Coronary artery (tissue), 2 donors: ENCODE results near the gene TEX12.
"Not testable (repeated sequence)": the region's sequence is repeated elsewhere in the genome, so short reads cannot be mapped to it uniquely, and the experiment has no call there.

ENCODE experiments used
- DNase-seq: peaks from one replicate; pipeline ENCODE4 v3.0.0-alpha.2; 2017; ENCODE audit warnings: low spot score
- H3K27ac ChIP-seq, 2 donors: fragments of 200-600 bp; sonication (generic); one replicate each; pipeline ENCODE4 v1.5.1; 2016 to 2019
- H3K4me3 ChIP-seq: fragments of 200-600 bp; sonication (generic); 2 replicates; pipeline ENCODE4 v1.5.1; 2016; ENCODE audit warnings: mild to moderate bottlenecking, moderate library complexity
- CTCF ChIP-seq: fragments of 200-600 bp; sonication (generic); IDR thresholded peaks from one replicate; pipeline ENCODE4 v1.5.1; 2019; ENCODE audit warnings: antibody characterized with exemption

TEX12 gene

DNA sequence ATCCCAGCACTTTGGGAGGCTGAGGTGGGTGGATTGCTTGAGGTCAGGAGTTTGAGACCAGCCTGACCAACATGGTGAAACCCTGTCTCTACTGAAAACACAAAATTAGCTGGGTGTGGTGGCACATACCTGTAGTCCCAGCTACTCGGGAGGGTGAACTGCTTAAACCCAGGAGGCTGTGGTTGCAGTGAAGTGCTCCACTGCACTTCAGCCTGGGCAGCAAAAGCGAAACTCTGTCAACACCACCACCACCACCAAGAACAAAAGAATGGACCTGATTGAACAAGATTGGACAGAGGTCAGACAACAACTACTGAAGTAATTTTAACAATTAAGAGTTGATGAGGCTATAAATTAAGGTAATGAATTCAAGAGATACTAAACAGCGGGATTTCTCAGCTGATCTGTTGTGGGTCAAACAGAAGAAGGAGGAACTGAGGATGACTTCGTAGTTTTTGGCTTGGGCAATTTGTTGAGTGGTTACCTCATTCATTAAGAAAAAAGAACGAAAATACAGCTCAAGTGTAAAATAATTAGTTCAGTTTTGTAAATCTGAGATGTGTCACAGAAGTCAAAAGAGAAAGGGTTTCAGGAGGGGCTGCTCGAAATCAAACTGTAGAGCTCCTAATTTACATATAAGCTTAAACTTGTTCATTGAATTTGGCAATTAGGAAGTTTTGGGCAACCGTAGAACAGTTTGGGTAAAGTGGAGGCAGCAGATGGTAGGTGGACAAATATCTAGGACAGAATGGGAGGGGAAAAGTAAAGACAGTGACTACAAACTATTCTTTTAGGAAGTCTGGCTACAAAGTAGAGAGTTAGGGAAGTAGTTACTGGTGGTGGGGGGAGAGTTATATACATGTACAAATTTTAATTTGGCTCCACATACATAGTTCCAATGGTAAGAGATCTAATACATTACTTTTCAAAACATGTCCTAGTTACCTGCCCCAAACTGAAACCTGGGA, 7.8 kb upstream of the TEX12 start:
- Histone ChIP-seq H3K27ac (peak overlapping the region; percentile 5 to 69), H3K4me3 (no peak overlapping the region)
- no peak for TF ChIP-seq CTCF
- no peak for DNase-seq

DNA sequence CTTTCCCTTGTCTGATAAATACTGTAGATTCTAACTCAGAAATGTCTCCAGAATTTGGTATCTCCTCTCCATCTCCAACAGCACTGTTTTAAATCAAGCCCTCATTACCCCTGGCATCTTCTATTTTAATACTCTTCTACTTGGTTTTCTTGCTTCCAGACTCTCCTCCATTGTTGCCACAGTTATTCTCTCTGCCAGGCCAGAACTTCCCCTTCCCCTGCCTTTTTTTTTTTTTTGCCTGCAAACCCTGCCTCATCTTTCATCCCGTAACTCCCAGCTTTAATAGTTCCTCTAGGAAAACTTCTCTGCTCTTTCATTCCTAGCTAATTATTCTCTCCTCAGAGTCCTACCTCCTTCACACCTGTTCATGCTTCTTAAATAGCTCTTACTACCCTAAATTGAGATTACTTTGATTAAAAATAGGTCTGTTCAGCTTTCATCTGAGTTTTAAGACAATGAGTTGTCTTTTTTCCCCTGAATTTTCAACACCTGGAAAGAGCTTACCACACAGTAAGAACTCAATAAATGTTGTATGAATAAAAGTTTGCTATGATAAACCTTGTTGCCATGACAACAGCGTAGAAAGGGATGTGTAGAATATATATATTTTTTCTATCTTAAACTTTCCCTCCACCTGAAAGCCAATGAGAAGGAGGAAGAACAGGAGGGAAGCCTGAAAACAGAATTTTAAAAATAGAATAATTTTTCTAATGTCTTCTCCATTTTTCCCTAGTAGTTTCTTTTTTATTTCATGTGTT, 6.9 kb upstream of the TEX12 start:
- no peak overlapping the region for H3K4me3 ChIP-seq
- DNase-seq = no peak
- no peak for TF ChIP-seq CTCF
- H3K27ac ChIP-seq = peak overlapping the region; percentile 5 to 69

GRCh38 chr11:112161012-112161411, 6.2 kb upstream of the TEX12 start:
- no peak for TF ChIP-seq CTCF
- DNase-seq = no peak
- peak overlapping the region in 1 of 2 donors; percentile 24 for H3K27ac ChIP-seq
- no peak overlapping the region for H3K4me3 ChIP-seq

DNA sequence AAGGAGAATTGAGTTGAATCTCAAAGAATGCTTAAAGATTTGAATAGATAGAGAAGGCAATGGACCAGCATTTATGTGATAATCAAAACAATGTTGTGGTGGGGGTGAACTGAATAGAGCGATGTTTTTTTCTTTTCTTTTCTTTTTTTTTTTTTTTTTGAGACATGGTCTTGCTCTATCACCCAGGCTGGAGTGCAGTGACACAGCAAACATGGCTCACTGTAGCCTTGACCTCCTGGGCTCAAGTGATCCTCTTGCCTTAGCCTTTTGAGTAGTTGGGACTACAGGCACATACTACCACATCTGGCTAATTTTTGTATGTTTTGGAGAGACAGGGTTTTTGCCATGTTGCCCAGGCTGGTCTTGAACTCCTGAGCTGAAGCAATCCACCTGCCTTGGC, 5.0 kb upstream of the TEX12 start:
- DNase-seq, H3K27ac ChIP-seq, H3K4me3 ChIP-seq: not testable (repeated sequence)

DNA sequence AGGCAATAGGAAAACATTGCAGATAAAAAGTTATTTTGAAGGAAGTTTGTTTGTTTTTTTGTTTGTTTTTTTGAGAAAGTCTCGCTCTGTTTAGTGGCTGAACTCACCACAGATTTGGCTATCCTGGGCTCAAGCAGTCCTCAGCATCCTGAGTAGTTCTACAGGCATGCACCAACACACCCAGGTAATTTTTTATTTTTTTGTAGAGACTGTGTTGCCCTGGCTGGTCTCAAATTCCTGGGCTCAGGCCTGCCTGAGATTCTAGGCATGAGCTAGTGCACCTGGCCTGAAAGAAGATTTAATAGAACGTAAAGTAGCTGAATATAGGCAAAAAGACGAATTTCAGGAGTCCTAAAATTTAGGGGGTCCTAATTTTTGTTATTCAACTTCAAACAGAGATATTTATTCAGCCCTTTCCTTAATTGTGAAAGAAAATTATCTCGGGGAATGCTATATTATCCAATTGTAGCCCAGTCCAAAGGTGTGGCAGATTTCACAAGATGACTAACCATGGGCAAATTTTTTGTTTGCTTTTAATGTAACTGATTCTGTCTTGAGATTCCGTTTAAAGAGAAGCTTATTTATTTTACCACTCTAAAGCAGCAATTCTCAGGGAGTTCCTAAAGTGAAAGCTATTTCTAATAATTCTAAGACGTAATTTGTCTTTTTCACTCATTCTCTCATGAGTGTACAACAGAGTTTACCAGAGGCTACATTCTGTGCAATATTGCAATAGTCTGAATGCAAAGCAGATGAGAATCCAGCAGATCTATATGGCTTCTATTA, 4.2 kb upstream of the TEX12 start:
- TF ChIP-seq CTCF = no peak
- peak overlapping the region; percentile 55 for H3K4me3 ChIP-seq
- DNase-seq = no peak
- no peak overlapping the region for H3K27ac ChIP-seq

GRCh38 chr11:112163875-112164685, 3.1 kb upstream of the TEX12 start, which contains the start of gene IL18:
IL18 (minus strand) TSS chr11:112164094; CDS start chr11:112155053, 9,041 bp downstream.
- no peak for DNase-seq
- Histone ChIP-seq H3K27ac (no peak within 1 kb of the TSS), H3K4me3 (peak within 1 kb of the TSS; percentile 55)
- TF ChIP-seq CTCF = no peak
